Measurements from ENCODE around the gene ZFYVE9.

The ZFYVE9 gene

GRCh38 chr1:52360595-52360968 lies 218.7 kb downstream of the ZFYVE9 start:
- no peak overlapping the region for H3K4me3 ChIP-seq (ENCODE audit: low read depth, low read length)
- TF ChIP-seq CTCF (IDR thresholded peaks at IDR 0.05; ENCODE audit: borderline replicate concordance, insufficient read depth, low read depth, low read length), result no peak

GRCh38 chr1:52364235-52364839 lies 222.4 kb downstream of the ZFYVE9 start:
- H3K4me3 ChIP-seq (ENCODE audit: low read depth, low read length), result no peak overlapping the region
- peak; percentile 15; the same call in 1 of the 2 replicates for TF ChIP-seq CTCF (IDR thresholded peaks at IDR 0.05; ENCODE audit: borderline replicate concordance, insufficient read depth, low read depth, low read length)

GRCh38 chr1:52365071-52365745 lies 223.3 kb downstream of the ZFYVE9 start:
- TF ChIP-seq CTCF (IDR thresholded peaks at IDR 0.05; ENCODE audit: borderline replicate concordance, insufficient read depth, low read depth, low read length), result no peak
- H3K4me3 ChIP-seq (ENCODE audit: low read depth, low read length), result peak overlapping the region; percentile 99

- TF ChIP-seq CTCF (IDR thresholded peaks at IDR 0.05; ENCODE audit: borderline replicate concordance, insufficient read depth, low read depth, low read length), result no peak
- peak within 1 kb of the TSS; percentile 99 for H3K4me3 ChIP-seq (ENCODE audit: low read depth, low read length)
Measured at GRCh38 chr1:52365746-52366516, 224.0 kb downstream of the ZFYVE9 start, which contains the start of gene CC2D1B. TSS of gene CC2D1B (minus strand) at chr1:52366205. CDS start at chr1:52364620, 1,585 bp downstream.

GRCh38 chr1:52366517-52366827 lies 224.6 kb downstream of the ZFYVE9 start:
- TF ChIP-seq CTCF (IDR thresholded peaks at IDR 0.05; ENCODE audit: borderline replicate concordance, insufficient read depth, low read depth, low read length), result no peak
- peak overlapping the region; percentile 99 for H3K4me3 ChIP-seq (ENCODE audit: low read depth, low read length)

- TF ChIP-seq CTCF (IDR thresholded peaks at IDR 0.05; ENCODE audit: borderline replicate concordance, insufficient read depth, low read depth, low read length), result no peak
- H3K4me3 ChIP-seq (ENCODE audit: low read depth, low read length), result no peak overlapping the region
Measured at GRCh38 chr1:52367272-52367671, 225.4 kb downstream of the ZFYVE9 start.

Data from GM12875 (cell line).